PFSK-1 (cell line): ENCODE results near the gene RTL9.

ENCODE experiments used
- FOXP2 ChIP-seq: optimal IDR thresholded peaks from 2 replicates; pipeline ENCODE3; 2011; ENCODE audit warnings: borderline replicate concordance, control low read depth, inconsistent platforms; ENCODE audit not compliant: insufficient read depth; ENCODE audit errors: extremely low read length, extremely low read depth
- POLR2AphosphoS5 ChIP-seq: IDR thresholded peaks from 2 replicates; pipeline ENCODE4 v1.6.1; 2012; ENCODE audit warnings: low read depth, mild to moderate bottlenecking, control low read depth, low read length, moderate library complexity
- SIN3A ChIP-seq: IDR thresholded peaks from 2 replicates; pipeline ENCODE4 v1.6.1; 2012; ENCODE audit warnings: mild to moderate bottlenecking, low read length, moderate library complexity, borderline replicate concordance; ENCODE audit not compliant: insufficient read depth
- TAF1 ChIP-seq: IDR thresholded peaks from 2 replicates; pipeline ENCODE4 v1.6.1; 2012; ENCODE audit warnings: low read length, control low read depth, borderline replicate concordance; ENCODE audit not compliant: insufficient read depth
- TF ChIP-seq, protein P1 (sequence below), 2 experiments: IDR thresholded peaks; 2 replicates each; pipeline versions ENCODE4 v1.6.1 to v1.8.0; 2011 to 2012; ENCODE audit warnings: low read depth in 2 of 2, low read length in 2 of 2, control low read depth in 1 of 2, inconsistent platforms in 1 of 2, mild to moderate bottlenecking in 1 of 2, moderate library complexity in 1 of 2; ENCODE audit not compliant: insufficient read depth in 1 of 2

RTL9 gene

GRCh38 chrX:110320381-110320987, 38.2 kb upstream of the RTL9 start:
- TF ChIP-seq, protein P1, sequence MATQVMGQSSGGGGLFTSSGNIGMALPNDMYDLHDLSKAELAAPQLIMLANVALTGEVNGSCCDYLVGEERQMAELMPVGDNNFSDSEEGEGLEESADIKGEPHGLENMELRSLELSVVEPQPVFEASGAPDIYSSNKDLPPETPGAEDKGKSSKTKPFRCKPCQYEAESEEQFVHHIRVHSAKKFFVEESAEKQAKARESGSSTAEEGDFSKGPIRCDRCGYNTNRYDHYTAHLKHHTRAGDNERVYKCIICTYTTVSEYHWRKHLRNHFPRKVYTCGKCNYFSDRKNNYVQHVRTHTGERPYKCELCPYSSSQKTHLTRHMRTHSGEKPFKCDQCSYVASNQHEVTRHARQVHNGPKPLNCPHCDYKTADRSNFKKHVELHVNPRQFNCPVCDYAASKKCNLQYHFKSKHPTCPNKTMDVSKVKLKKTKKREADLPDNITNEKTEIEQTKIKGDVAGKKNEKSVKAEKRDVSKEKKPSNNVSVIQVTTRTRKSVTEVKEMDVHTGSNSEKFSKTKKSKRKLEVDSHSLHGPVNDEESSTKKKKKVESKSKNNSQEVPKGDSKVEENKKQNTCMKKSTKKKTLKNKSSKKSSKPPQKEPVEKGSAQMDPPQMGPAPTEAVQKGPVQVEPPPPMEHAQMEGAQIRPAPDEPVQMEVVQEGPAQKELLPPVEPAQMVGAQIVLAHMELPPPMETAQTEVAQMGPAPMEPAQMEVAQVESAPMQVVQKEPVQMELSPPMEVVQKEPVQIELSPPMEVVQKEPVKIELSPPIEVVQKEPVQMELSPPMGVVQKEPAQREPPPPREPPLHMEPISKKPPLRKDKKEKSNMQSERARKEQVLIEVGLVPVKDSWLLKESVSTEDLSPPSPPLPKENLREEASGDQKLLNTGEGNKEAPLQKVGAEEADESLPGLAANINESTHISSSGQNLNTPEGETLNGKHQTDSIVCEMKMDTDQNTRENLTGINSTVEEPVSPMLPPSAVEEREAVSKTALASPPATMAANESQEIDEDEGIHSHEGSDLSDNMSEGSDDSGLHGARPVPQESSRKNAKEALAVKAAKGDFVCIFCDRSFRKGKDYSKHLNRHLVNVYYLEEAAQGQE (IDR thresholded peaks at IDR 0.05; ENCODE audit: insufficient read depth in 1 of 2, low read depth in 2 of 2, low read length in 2 of 2), result no peak
- TF ChIP-seq TAF1, result no peak

GRCh38 chrX:110321081-110321480, 37.6 kb upstream of the RTL9 start:
- TF ChIP-seq, protein P1 (IDR thresholded peaks at IDR 0.05; ENCODE audit: insufficient read depth in 1 of 2, low read depth in 2 of 2, low read length in 2 of 2), result no peak
- TF ChIP-seq SIN3A (no peak), TAF1 (no peak), POLR2AphosphoS5 (no peak), FOXP2 (no peak)

DNA sequence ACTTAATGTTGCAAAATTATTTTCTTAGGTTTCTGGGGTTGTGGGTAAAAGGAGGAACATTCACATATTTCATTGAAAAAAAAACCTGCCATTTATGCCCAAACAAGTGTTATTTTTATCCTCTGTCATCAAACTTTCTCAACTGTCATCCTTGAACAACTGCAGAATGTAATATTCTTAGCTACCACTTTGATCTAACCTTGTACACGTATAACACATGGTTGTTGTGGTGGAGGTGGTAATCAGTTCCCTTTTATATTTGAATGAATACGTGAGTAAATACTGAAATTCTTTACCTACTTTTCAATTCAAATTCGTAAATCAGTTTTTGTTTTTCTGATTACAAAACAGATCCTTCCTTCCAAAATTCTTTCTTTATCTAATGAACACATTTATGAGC, 37.0 kb upstream of the RTL9 start:
- TF ChIP-seq TAF1 (no peak), POLR2AphosphoS5 (no peak), FOXP2 (no peak), SIN3A (no peak)
- TF ChIP-seq, protein P1 (IDR thresholded peaks at IDR 0.05; ENCODE audit: insufficient read depth in 1 of 2, low read depth in 2 of 2, low read length in 2 of 2), result no peak

GRCh38 chrX:110322603-110323002, 36.0 kb upstream of the RTL9 start:
- TF ChIP-seq, protein P1 (IDR thresholded peaks at IDR 0.05; ENCODE audit: insufficient read depth in 1 of 2, low read depth in 2 of 2, low read length in 2 of 2), result no peak

GRCh38 chrX:110326712-110327111, 31.9 kb upstream of the RTL9 start:
- TF ChIP-seq TAF1 (no peak), POLR2AphosphoS5 (no peak), SIN3A (no peak), FOXP2 (no peak)
- TF ChIP-seq, protein P1 (IDR thresholded peaks at IDR 0.05; ENCODE audit: insufficient read depth in 1 of 2, low read depth in 2 of 2, low read length in 2 of 2), result no peak
